WI38 (cell line): ENCODE data around the gene YWHAE.
"Not testable (repeated sequence)": the region's sequence is repeated elsewhere in the genome, so short reads cannot be mapped to it uniquely, and the experiment has no call there.

Experiments used
- H3K4me3 ChIP-seq: 2 replicates; pipeline ENCODE4 v1.5.1; 2011; ENCODE audit warnings: low read depth, mild to moderate bottlenecking, control low read depth, low read length
- CTCF ChIP-seq: IDR thresholded peaks from 2 replicates; pipeline ENCODE4 v1.5.1; 2012; ENCODE audit warnings: low read depth, mild to moderate bottlenecking, control low read depth, low read length

The YWHAE gene

GRCh38 chr17:1412185-1413110, 12.4 kb upstream of the YWHAE start:
- no peak for TF ChIP-seq CTCF
- H3K4me3 ChIP-seq: no peak overlapping the region

GRCh38 chr17:1402262-1402586, 2.2 kb upstream of the YWHAE start:
- no peak for TF ChIP-seq CTCF

GRCh38 chr17:1398931-1399678, 917 bp downstream of the YWHAE start:
- H3K4me3 ChIP-seq: peak overlapping the region; percentile 98
- no peak for TF ChIP-seq CTCF

More at GRCh38 chr17:1402262-1402586, 2.2 kb upstream of the YWHAE start:
- H3K4me3 ChIP-seq: no peak overlapping the region

- H3K4me3 ChIP-seq: peak overlapping the region; percentile 98
- TF ChIP-seq CTCF: no peak
These were observed 2.0 kb downstream of the YWHAE start for GRCh38 chr17:1398028-1398427.

- H3K4me3 ChIP-seq: not testable (repeated sequence)
These were observed 4.0 kb downstream of the YWHAE start for GRCh38 chr17:1395876-1396665.

GRCh38 chr17:1391577-1391976, 8.4 kb downstream of the YWHAE start:
- TF ChIP-seq CTCF: no peak
- H3K4me3 ChIP-seq: no peak overlapping the region

- no peak for TF ChIP-seq CTCF
- peak overlapping the region; percentile 17; the same call in 1 of the 2 replicates for H3K4me3 ChIP-seq
These were observed 9.3 kb downstream of the YWHAE start for GRCh38 chr17:1390432-1391367.

- H3K4me3 ChIP-seq: not testable (repeated sequence)
These were observed 12.4 kb downstream of the YWHAE start for GRCh38 chr17:1387490-1388227.

- not testable (repeated sequence) for H3K4me3 ChIP-seq
These were observed 13.3 kb downstream of the YWHAE start for GRCh38 chr17:1386675-1387190.
